DOHH2 (cell line): ENCODE measurements around the gene COBLL1.
"Not testable (repeated sequence)": the region's sequence is repeated elsewhere in the genome, so short reads cannot be mapped to it uniquely, and the experiment has no call there.

Experiments
- H3F3A ChIP-seq: fragments of 200-600 bp; sonication (generic), shearing (Covaris generic); 2 replicates; pipeline ENCODE4 v1.6.0; 2016; ENCODE audit warnings: antibody characterized with exemption, mild to moderate bottlenecking; ENCODE audit not compliant: control insufficient read depth, insufficient read depth
- H3K27ac ChIP-seq: fragments of 200-600 bp; sonication (generic); 2 replicates; pipeline ENCODE4 v1.5.1; 2014; ENCODE audit warnings: low read depth, mild to moderate bottlenecking, low read length, moderate library complexity
- H3K27me3 ChIP-seq: fragments of 200-600 bp; sonication (generic); 2 replicates; pipeline ENCODE4 v1.6.1; 2014; ENCODE audit warnings: mild to moderate bottlenecking, low read length, mixed read lengths; ENCODE audit not compliant: control insufficient read depth
- H3K36me3 ChIP-seq: fragments of 200-600 bp; sonication (generic); 2 replicates; pipeline ENCODE4 v1.6.1; 2014; ENCODE audit warnings: mild to moderate bottlenecking, low read length, moderate library complexity, mixed read lengths; ENCODE audit not compliant: control insufficient read depth
- H3K4me1 ChIP-seq: fragments of 200-600 bp; sonication (generic); 2 replicates; pipeline ENCODE4 v1.6.1; 2014; ENCODE audit warnings: mild to moderate bottlenecking, low read length, mixed read lengths; ENCODE audit not compliant: control insufficient read depth
- H3K4me2 ChIP-seq: fragments of 200-600 bp; sonication (generic); 2 replicates; pipeline ENCODE4 v1.6.0; 2014; ENCODE audit warnings: mild to moderate bottlenecking, low read length, moderate library complexity
- H3K4me3 ChIP-seq: fragments of 200-600 bp; sonication (generic); 2 replicates; pipeline ENCODE4 v1.5.1; 2014; ENCODE audit warnings: mild to moderate bottlenecking, low read length, mixed read lengths
- H3K79me2 ChIP-seq: fragments of 200-600 bp; sonication (generic); 2 replicates; pipeline ENCODE4 v1.6.1; 2014; ENCODE audit warnings: mild to moderate bottlenecking, low read length, mixed read lengths; ENCODE audit not compliant: control insufficient read depth
- H3K9me2 ChIP-seq: fragments of 200-600 bp; sonication (generic); replicated peaks from 2 replicates; pipeline ENCODE4 v1.6.1; 2014; ENCODE audit warnings: mild to moderate bottlenecking, low read length, mixed read lengths; ENCODE audit not compliant: control insufficient read depth
- H3K9me3 ChIP-seq: fragments of 200-600 bp; sonication (generic); 2 replicates; pipeline ENCODE4 v1.6.1; 2014; ENCODE audit warnings: antibody characterized with exemption, low read length, mixed read lengths; ENCODE audit not compliant: control insufficient read depth, insufficient read depth
- H4K20me1 ChIP-seq: fragments of 200-600 bp; sonication (generic); 2 replicates; pipeline ENCODE4 v1.6.0; 2014; ENCODE audit warnings: low read depth, mild to moderate bottlenecking, antibody characterized with exemption, low read length, moderate library complexity; ENCODE audit not compliant: control insufficient read depth, insufficient read depth
- CTCF ChIP-seq: fragments of 200-600 bp; sonication (generic); IDR thresholded peaks from one replicate; pipeline ENCODE4 v1.5.1; 2014; ENCODE audit warnings: antibody characterized with exemption, mild to moderate bottlenecking, low read depth, low read length; ENCODE audit not compliant: poor library complexity, severe bottlenecking
- EZH2phosphoT487 ChIP-seq: fragments of 200-600 bp; sonication (generic); IDR thresholded peaks from 2 replicates; pipeline ENCODE4 v1.6.1; 2017; ENCODE audit warnings: borderline replicate concordance, mild to moderate bottlenecking, antibody characterized with exemption, low read length, moderate library complexity, mixed read lengths

The COBLL1 gene

DNA sequence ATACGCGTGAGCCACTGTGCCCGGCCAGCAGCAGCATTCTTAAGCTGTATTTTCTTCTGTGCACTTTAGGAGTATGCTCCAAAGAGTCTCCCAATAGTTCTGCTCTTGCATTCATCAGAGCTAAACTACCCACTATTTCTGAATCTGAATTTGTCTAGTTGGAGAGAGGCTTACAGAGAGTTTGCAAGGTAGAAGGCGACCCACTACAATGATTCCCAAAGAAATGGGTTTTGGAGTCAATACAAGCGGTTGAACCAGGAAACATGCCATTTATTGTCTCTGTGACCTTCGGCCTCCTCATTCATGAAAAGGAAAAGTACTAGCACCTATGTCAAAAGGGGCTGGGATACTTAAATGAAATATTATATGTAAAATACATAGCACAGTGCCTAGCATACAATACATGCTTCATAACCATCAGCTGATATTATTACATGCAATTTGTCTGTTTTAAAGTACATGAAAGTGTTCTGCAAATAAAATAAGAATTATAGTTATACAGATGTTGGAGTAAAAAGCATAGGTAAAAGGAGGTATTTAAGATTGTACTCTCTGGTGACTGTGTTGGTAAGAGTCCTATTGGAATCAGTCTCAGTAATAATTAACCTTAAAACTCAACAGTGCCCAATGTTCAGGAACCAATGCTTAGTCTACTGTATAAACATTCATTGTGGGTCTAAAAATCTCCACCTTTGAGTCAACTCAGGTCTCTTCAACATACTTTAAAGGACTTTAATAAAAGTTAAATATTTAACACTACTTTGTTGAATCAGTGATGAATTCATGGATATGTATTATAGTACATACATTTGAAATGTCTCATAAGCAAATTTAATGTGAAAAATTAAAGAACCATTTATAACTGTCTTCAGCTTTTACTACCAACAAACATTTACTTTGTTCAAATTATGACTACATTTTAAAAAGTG is 130.5 kb downstream of the COBLL1 start:
- Histone ChIP-seq H3K9me3 (no peaks in the 10 kb centered on the region), H3K4me3 (no peak overlapping the region), H3K9me2 (no peaks in the 10 kb centered on the region), H3K27ac (no peak overlapping the region), H3K4me2 (no peak overlapping the region), H3K4me1 (no peaks in the 10 kb centered on the region), H3K36me3 (no peaks in the 10 kb centered on the region), H4K20me1 (no peaks in the 10 kb centered on the region), H3F3A (no peaks in the 10 kb centered on the region), H3K27me3 (no peaks in the 10 kb centered on the region), H3K79me2 (no peaks in the 10 kb centered on the region)
- TF ChIP-seq CTCF (no peak), EZH2phosphoT487 (no peak)

GRCh38 chr2:164710252-164710836 is 131.3 kb downstream of the COBLL1 start:
- H3K27ac ChIP-seq, H3K4me1 ChIP-seq, H3K9me2 ChIP-seq, H3K27me3 ChIP-seq, H3K36me3 ChIP-seq, H3K4me3 ChIP-seq, H4K20me1 ChIP-seq, H3F3A ChIP-seq, H3K4me2 ChIP-seq, H3K79me2 ChIP-seq, H3K9me3 ChIP-seq: not testable (repeated sequence)

DNA sequence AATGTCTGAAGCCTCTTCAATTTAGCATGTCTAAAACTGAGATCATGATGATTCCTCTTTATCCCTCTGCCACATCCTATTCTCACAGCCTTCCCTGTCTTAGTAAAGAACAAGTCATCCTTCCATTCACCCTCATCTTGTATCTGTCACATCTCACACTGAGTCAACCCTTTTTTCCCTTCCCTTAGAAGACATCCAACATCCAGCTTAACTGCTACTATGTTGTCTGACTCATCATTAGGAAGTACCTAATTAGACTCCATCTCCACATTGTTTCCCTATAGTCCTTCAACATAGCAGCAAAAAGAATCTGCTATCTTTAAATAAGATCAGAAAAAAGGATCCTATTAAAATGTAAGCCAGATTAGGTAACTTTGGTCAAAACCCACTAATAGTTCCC is 135.1 kb downstream of the COBLL1 start:
- Histone ChIP-seq H3K9me2 (no peaks in the 10 kb centered on the region), H3K4me3 (no peak overlapping the region), H3K27ac (no peak overlapping the region), H3F3A (no peaks in the 10 kb centered on the region), H3K9me3 (no peaks in the 10 kb centered on the region), H3K27me3 (no peaks in the 10 kb centered on the region), H4K20me1 (no peaks in the 10 kb centered on the region), H3K4me2 (no peak overlapping the region), H3K4me1 (no peaks in the 10 kb centered on the region), H3K79me2 (no peaks in the 10 kb centered on the region), H3K36me3 (no peaks in the 10 kb centered on the region)
- TF ChIP-seq EZH2phosphoT487 = no peak

GRCh38 chr2:164705412-164706167 is 136.0 kb downstream of the COBLL1 start:
- Histone ChIP-seq H3F3A (no peaks in the 10 kb centered on the region), H3K4me2 (no peak overlapping the region), H4K20me1 (no peaks in the 10 kb centered on the region), H3K36me3 (no peaks in the 10 kb centered on the region), H3K27me3 (no peaks in the 10 kb centered on the region), H3K4me1 (no peaks in the 10 kb centered on the region), H3K79me2 (no peaks in the 10 kb centered on the region), H3K9me2 (no peaks in the 10 kb centered on the region), H3K27ac (no peak overlapping the region), H3K9me3 (no peaks in the 10 kb centered on the region), H3K4me3 (no peak overlapping the region)
- TF ChIP-seq CTCF (no peak), EZH2phosphoT487 (no peak)
